ENCODE measurements around the gene SIRPG. TPM values are rescaled to one million over a fixed set of nuclear protein-coding genes. Genes with fewer than 3 reads are reported as not detected.

The SIRPG gene
- total and polyA plus RNA-seq, 2 of the 13 experiments (the other 11 are each of a cell fraction or from before 2014, with no cell fraction given), result not detected

- TF ChIP-seq, protein P1, sequence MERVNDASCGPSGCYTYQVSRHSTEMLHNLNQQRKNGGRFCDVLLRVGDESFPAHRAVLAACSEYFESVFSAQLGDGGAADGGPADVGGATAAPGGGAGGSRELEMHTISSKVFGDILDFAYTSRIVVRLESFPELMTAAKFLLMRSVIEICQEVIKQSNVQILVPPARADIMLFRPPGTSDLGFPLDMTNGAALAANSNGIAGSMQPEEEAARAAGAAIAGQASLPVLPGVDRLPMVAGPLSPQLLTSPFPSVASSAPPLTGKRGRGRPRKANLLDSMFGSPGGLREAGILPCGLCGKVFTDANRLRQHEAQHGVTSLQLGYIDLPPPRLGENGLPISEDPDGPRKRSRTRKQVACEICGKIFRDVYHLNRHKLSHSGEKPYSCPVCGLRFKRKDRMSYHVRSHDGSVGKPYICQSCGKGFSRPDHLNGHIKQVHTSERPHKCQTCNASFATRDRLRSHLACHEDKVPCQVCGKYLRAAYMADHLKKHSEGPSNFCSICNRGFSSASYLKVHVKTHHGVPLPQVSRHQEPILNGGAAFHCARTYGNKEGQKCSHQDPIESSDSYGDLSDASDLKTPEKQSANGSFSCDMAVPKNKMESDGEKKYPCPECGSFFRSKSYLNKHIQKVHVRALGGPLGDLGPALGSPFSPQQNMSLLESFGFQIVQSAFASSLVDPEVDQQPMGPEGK (CRISPR knock-in tag; IDR thresholded peaks at IDR 0.05), result no peak
- no peak for TF ChIP-seq ZNF670 (CRISPR knock-in tag; IDR thresholded peaks at IDR 0.05; ENCODE audit: borderline replicate concordance)
- TF ChIP-seq ATF4 (CRISPR knock-in tag; IDR thresholded peaks at IDR 0.05), result no peak
- no peak for TF ChIP-seq SIN3A (IDR thresholded peaks at IDR 0.05; ENCODE audit: borderline replicate concordance, low read depth, low read length)
- TF ChIP-seq TBP (CRISPR knock-in tag; IDR thresholded peaks at IDR 0.05), result no peak
- no peak for TF ChIP-seq TCF7 (IDR thresholded peaks at IDR 0.05; ENCODE audit: low read depth)
- TF ChIP-seq ZSCAN31 (CRISPR knock-in tag; IDR thresholded peaks at IDR 0.05; ENCODE audit: low read depth), result no peak
Measured at GRCh38 chr20:1588533-1589460, 68.8 kb downstream of the SIRPG start (continued).

DNA sequence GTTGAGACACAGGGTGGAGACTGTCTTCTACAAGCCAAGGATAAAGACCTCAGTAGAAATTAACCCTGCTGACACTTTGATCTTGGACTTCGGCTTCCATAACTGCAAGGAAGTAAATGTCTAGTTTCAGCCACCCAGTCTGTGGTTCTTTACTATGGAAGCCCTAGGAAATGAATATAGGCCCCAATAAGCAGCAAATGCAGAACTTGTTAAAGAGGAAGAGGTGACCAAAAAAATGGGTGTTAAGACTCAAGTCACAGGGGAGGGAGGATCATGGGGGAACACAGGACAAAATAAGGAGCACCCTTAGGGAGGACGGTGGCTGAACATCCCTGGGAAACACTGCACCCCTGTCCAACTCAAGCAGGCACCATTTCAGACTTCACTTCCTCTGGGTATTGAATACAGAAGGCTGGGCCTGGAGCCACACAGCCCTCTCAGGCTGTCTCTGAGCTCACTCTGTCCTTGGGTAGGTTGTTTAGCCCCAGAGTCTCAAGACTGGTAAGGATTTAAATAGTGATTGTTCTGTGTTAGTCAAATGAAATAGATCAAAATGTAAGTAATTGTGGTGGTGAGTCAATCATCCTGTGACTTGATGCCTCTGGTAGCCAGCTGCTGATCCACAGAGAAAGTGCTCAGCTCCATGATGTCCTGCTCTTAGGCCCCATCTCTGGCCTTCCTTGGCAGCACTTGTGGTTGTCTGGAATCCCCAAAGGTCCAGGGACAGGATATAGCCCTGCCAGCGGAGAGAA is 69.6 kb downstream of the SIRPG start:
- no TSS peak for BruUV-seq (replicated peaks)
- CTCF ChIA-PET (ENCODE audit: low intra/inter-chr PET ratio, low total read pairs), result no interaction called here
- no peak for TF ChIP-seq ZNF547 (CRISPR knock-in tag; IDR thresholded peaks at IDR 0.05)
- TF ChIP-seq, protein P2, sequence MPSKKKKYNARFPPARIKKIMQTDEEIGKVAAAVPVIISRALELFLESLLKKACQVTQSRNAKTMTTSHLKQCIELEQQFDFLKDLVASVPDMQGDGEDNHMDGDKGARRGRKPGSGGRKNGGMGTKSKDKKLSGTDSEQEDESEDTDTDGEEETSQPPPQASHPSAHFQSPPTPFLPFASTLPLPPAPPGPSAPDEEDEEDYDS (CRISPR knock-in tag; IDR thresholded peaks at IDR 0.05), result no peak
- no peak for TF ChIP-seq ZNF589 (CRISPR knock-in tag; conservative IDR thresholded peaks at IDR 0.05)
- no peak for TF ChIP-seq TCF7L2 (IDR thresholded peaks at IDR 0.05; ENCODE audit: low read depth, low read length)
- TF ChIP-seq ZHX1 (CRISPR knock-in tag; IDR thresholded peaks at IDR 0.05; ENCODE audit: low read depth), result no peak
- TF ChIP-seq MAZ (IDR thresholded peaks at IDR 0.05; ENCODE audit: borderline replicate concordance, low read depth, low read length), result no peak
- TF ChIP-seq MAZ (CRISPR knock-in tag; IDR thresholded peaks at IDR 0.05; ENCODE audit: low read depth), result no peak
- TF ChIP-seq ZNF343 (CRISPR knock-in tag; IDR thresholded peaks at IDR 0.05), result no peak
- TF ChIP-seq NFRKB (IDR thresholded peaks at IDR 0.05), result no peak

More for the DNA sequence above, 69.6 kb downstream of the SIRPG start:
- no peaks in the 10 kb centered on the region for H3K36me3 ChIP-seq (replicated peaks in 1 of 2; ENCODE audit: control insufficient read depth in 1 of 2, insufficient read depth in 2 of 2, low read length in 2 of 2)
- no peaks in the 10 kb centered on the region for H4K20me1 ChIP-seq (ENCODE audit: insufficient read depth, low read length)
- DNase-seq (ENCODE audit: low spot score) (no peak), ATAC-seq (no peak), FAIRE-seq (no peak)
- intact Hi-C loops (cut with micrococcal nuclease; ENCODE audit: unreplicated experiment) (no loop called here), in situ Hi-C loops (cut with HindIII; ENCODE audit: extremely low pct_ligation_motif_present, low pct_unique_long_range_greater_than_20kb) (no loop called here)
- H3K9me3 ChIP-seq (ENCODE audit: low read length), result no peaks in the 10 kb centered on the region
- H3K27ac ChIP-seq (ENCODE audit: extremely low read length, insufficient read depth, low read length), result no peak overlapping the region
- no peak overlapping the region for H2AFZ ChIP-seq (ENCODE audit: low read length)
- H3K4me2 ChIP-seq (ENCODE audit: low read depth, low read length), result no peak overlapping the region
- no peaks in the 10 kb centered on the region for H3K4me1 ChIP-seq (ENCODE audit: insufficient read depth, low read length)
- POLR2A ChIA-PET, result no interaction called here
- no peak overlapping the region for H3K4me3 ChIP-seq (replicated peaks in 1 of 3; ENCODE audit: insufficient read depth in 1 of 3, low read depth in 2 of 3, low read length in 3 of 3)
- H3K79me2 ChIP-seq (ENCODE audit: insufficient read depth, low read length), result no peaks in the 10 kb centered on the region
- H3K27me3 ChIP-seq (ENCODE audit: control insufficient read depth in 1 of 2, insufficient read depth in 2 of 2, low read length in 2 of 2), result no peaks in the 10 kb centered on the region
- no CpG with 5 or more reads among the region's 3 CpGs for WGBS (ENCODE audit: low lambda C conversion rate)
- H3K9ac ChIP-seq (ENCODE audit: insufficient read depth, low read depth, low read length), result no peak overlapping the region
